WTC11 (cell line): ENCODE measurements around the gene FOXRED2. TPM values are rescaled to one million over a fixed set of nuclear protein-coding genes. Genes with fewer than 3 reads are reported as not detected.

Experiments
- ATAC-seq: fragments of 200-7000 bp; cut with Tn5 transposase; 2 replicates; pipeline ENCODE4 v1.10.0; 2021; ENCODE audit warnings: mild to moderate bottlenecking, moderate library complexity
- CTCF ChIA-PET: fragments of 300-600 bp; sonication (Branson Sonifier 250); formaldehyde crosslinking; loops from one replicate; lab custom pipeline; 2021; ENCODE audit warnings: antibody characterized with exemption; lab: Charles Lee
- POLR2A ChIA-PET: fragments of 350-600 bp; sonication (Branson Sonifier 250); formaldehyde crosslinking; loops from one replicate; lab custom pipeline; 2021; ENCODE audit warnings: antibody characterized with exemption; lab: Charles Lee
- DNase-seq: peaks from one replicate; pipeline ENCODE4 v3.0.0; 2021; ENCODE audit warnings: low spot score
- H3K27ac Mint-ChIP-seq: 2 replicates; pipeline ENCODE4 v1.8.0; 2021; ENCODE audit warnings: mixed read lengths
- H3K27me3 Mint-ChIP-seq: 2 replicates; pipeline ENCODE4 v1.8.0; 2021; ENCODE audit warnings: low read depth, mild to moderate bottlenecking, moderate library complexity, mixed read lengths
- H3K36me3 Mint-ChIP-seq: 2 replicates; pipeline ENCODE4 v1.8.0; 2021; ENCODE audit warnings: mixed read lengths
- H3K4me1 Mint-ChIP-seq: 2 replicates; pipeline ENCODE4 v1.8.0; 2022; ENCODE audit warnings: mixed read lengths
- H3K4me3 Mint-ChIP-seq: 2 replicates; pipeline ENCODE4 v1.8.0; 2021; ENCODE audit warnings: mild to moderate bottlenecking, moderate library complexity, mixed read lengths
- H3K9me3 Mint-ChIP-seq: 2 replicates; pipeline ENCODE4 v1.8.0; 2021; ENCODE audit warnings: mixed read lengths
- ARID4B ChIP-seq: sonication (generic); formaldehyde crosslinking; IDR thresholded peaks from 2 replicates; pipeline ENCODE4 v1.8.0; 2023; ENCODE audit warnings: missing genetic modification reagents, mild to moderate bottlenecking, borderline replicate concordance
- ATF2 ChIP-seq: sonication (generic); formaldehyde crosslinking; IDR thresholded peaks from 2 replicates; pipeline ENCODE4 v1.8.1; 2022; ENCODE audit warnings: low read depth, missing genetic modification reagents, borderline replicate concordance
- ATF6 ChIP-seq: sonication (generic); formaldehyde crosslinking; IDR thresholded peaks from 2 replicates; pipeline ENCODE4 v1.8.1; 2023; ENCODE audit warnings: mild to moderate bottlenecking, missing genetic modification reagents
- CBFB ChIP-seq: sonication (generic); formaldehyde crosslinking; IDR thresholded peaks from 2 replicates; pipeline ENCODE4 v1.8.1; 2022; ENCODE audit warnings: mild to moderate bottlenecking, low read depth, missing genetic modification reagents
- CTCF ChIP-seq: fragments of 200-600 bp; IDR thresholded peaks from 2 replicates; pipeline ENCODE4 v1.8.0; 2022; ENCODE audit warnings: antibody characterized with exemption
- E2F1 ChIP-seq: sonication (generic); formaldehyde crosslinking; IDR thresholded peaks from 2 replicates; pipeline ENCODE4 v1.8.0; 2022; ENCODE audit warnings: mild to moderate bottlenecking, missing genetic modification reagents
- ETV6 ChIP-seq: sonication (generic); formaldehyde crosslinking; IDR thresholded peaks from 2 replicates; pipeline ENCODE4 v1.8.1; 2022; ENCODE audit warnings: mild to moderate bottlenecking, missing genetic modification reagents
- FOXJ3 ChIP-seq: sonication (generic); formaldehyde crosslinking; IDR thresholded peaks from 2 replicates; pipeline ENCODE4 v1.9.0; 2021; ENCODE audit warnings: missing genetic modification reagents, mild to moderate bottlenecking, borderline replicate concordance
- MAX ChIP-seq: sonication (generic); formaldehyde crosslinking; IDR thresholded peaks from 2 replicates; pipeline ENCODE4 v1.8.0; 2022; ENCODE audit warnings: mild to moderate bottlenecking, missing genetic modification reagents
- MXD4 ChIP-seq: fragments of 250-450 bp; sonication (Bioruptor Pico); IDR thresholded peaks from 2 replicates; pipeline ENCODE4 v1.8.0; 2021; ENCODE audit warnings: mild to moderate bottlenecking, moderate library complexity, borderline replicate concordance
- NFYB ChIP-seq: sonication (generic); formaldehyde crosslinking; conservative IDR thresholded peaks from 2 replicates; pipeline ENCODE4 v1.8.0; 2022; ENCODE audit warnings: low read depth, missing genetic modification reagents
- PREB ChIP-seq: sonication (generic); formaldehyde crosslinking; IDR thresholded peaks from 2 replicates; pipeline ENCODE4 v1.8.1; 2022; ENCODE audit warnings: mild to moderate bottlenecking, missing genetic modification reagents, moderate library complexity, borderline replicate concordance
- SMAD3 ChIP-seq: sonication (generic); formaldehyde crosslinking; IDR thresholded peaks from 2 replicates; pipeline ENCODE4 v1.8.0; 2022; ENCODE audit warnings: missing genetic modification reagents, mild to moderate bottlenecking, borderline replicate concordance
- USF1 ChIP-seq: sonication (generic); formaldehyde crosslinking; IDR thresholded peaks from 2 replicates; pipeline ENCODE4 v1.8.0; 2022; ENCODE audit warnings: mild to moderate bottlenecking, missing genetic modification reagents
- ZBTB21 ChIP-seq: sonication (generic); formaldehyde crosslinking; IDR thresholded peaks from 2 replicates; pipeline ENCODE4 v1.8.1; 2023; ENCODE audit warnings: mild to moderate bottlenecking, missing genetic modification reagents, borderline replicate concordance
- ZNF232 ChIP-seq: sonication (generic); formaldehyde crosslinking; IDR thresholded peaks from 2 replicates; pipeline ENCODE4 v1.8.0; 2022; ENCODE audit warnings: mild to moderate bottlenecking, missing genetic modification reagents
- ZNF423 ChIP-seq: fragments of 250-450 bp; sonication (Bioruptor Pico); IDR thresholded peaks from 2 replicates; pipeline ENCODE4 v2.1.2; 2022; ENCODE audit warnings: mild to moderate bottlenecking, moderate library complexity
- ZNF425 ChIP-seq: fragments of 250-450 bp; sonication (Bioruptor Pico); conservative IDR thresholded peaks from 2 replicates; pipeline ENCODE4 v1.9.0; 2021; ENCODE audit warnings: mild to moderate bottlenecking
- total RNA-seq: library from RNA; stranded (reverse); gene quantifications from 3 replicates; pipeline ENCODE4 v1.2.3, GENCODE V29; 2021

Gene FOXRED2
- total RNA-seq, 1 experiment from 2014 or later = 20.1 TPM

GRCh38 chr22:36445158-36445668 lies 61.6 kb downstream of the FOXRED2 start:
- no peaks in the 10 kb centered on the region for H3K36me3 Mint-ChIP-seq
- ATAC-seq (peak; percentile 65), DNase-seq (no peak)
- H3K27me3 Mint-ChIP-seq = no peaks in the 10 kb centered on the region
- POLR2A ChIA-PET = interaction anchor here (0.8 to 1.2 kb wide), 3 partner anchors 14 to 131 kb away, joined by 3 to 4 read pairs (median 3); no protein-coding TSS in a partner anchor
- H3K4me1 Mint-ChIP-seq = peaks cover 26% of the 10 kb centered on the region
- H3K9me3 Mint-ChIP-seq = peaks cover 7% of the 10 kb centered on the region; the same call in 1 of the 2 replicates
- CTCF ChIA-PET = interaction anchor here (0.7 to 2.1 kb wide), 11 partner anchors 9 to 145 kb away, joined by 3 to 6 read pairs (median 4); partner anchors contain the start of genes MYH9 and TXN2
- no peak overlapping the region for H3K4me3 Mint-ChIP-seq
- no peak overlapping the region; the same call in 1 of the 2 replicates for H3K27ac Mint-ChIP-seq
- TF ChIP-seq ZBTB21 (CRISPR knock-in tag) = no peak
- no peak for TF ChIP-seq ZNF232
- TF ChIP-seq E2F1 = no peak
- TF ChIP-seq ZNF423 (CRISPR knock-in tag) = no peak
- no peak for TF ChIP-seq CTCF
- no peak for TF ChIP-seq ATF6 (CRISPR knock-in tag)
- TF ChIP-seq CBFB (CRISPR knock-in tag) = no peak
- no peak for TF ChIP-seq FOXJ3 (CRISPR knock-in tag)
- TF ChIP-seq MAX (CRISPR knock-in tag) = no peak
- no peak for TF ChIP-seq ZNF425 (CRISPR knock-in tag)
- no peak for TF ChIP-seq USF1 (CRISPR knock-in tag)
- TF ChIP-seq SMAD3 (CRISPR knock-in tag) = no peak
- TF ChIP-seq ETV6 = no peak
- TF ChIP-seq PREB (CRISPR knock-in tag) = no peak
- TF ChIP-seq MXD4 (CRISPR knock-in tag) = no peak
- no peak for TF ChIP-seq NFYB
- TF ChIP-seq ARID4B (CRISPR knock-in tag) = no peak
- no peak for TF ChIP-seq ATF2
